HepG2 (cell line): ENCODE data around the gene RGP1.

ENCODE experiments used
- IKZF4 ChIP-seq: sonication (generic); formaldehyde crosslinking; IDR thresholded peaks from 2 replicates; pipeline ENCODE4 v1.5.1; 2020; ENCODE audit warnings: borderline replicate concordance, mild to moderate bottlenecking, low read depth, missing genetic modification reagents; ENCODE audit errors: not compliant biosample characterization
- MEF2D ChIP-seq: sonication (generic); formaldehyde crosslinking; IDR thresholded peaks from 2 replicates; pipeline ENCODE4 v1.5.1; 2020; ENCODE audit warnings: mild to moderate bottlenecking, missing genetic modification reagents
- SNAPC2 ChIP-seq: sonication (generic); formaldehyde crosslinking; IDR thresholded peaks from 2 replicates; pipeline ENCODE4 v1.8.1; 2022; ENCODE audit warnings: mild to moderate bottlenecking, missing genetic modification reagents
- SRF ChIP-seq: IDR thresholded peaks from 2 replicates; pipeline ENCODE4 v1.6.1; 2011; ENCODE audit warnings: mild to moderate bottlenecking, low read depth, low read length, moderate library complexity
- ZBTB20 ChIP-seq: sonication (generic); formaldehyde crosslinking; IDR thresholded peaks from 2 replicates; pipeline ENCODE4 v1.8.1; 2023; ENCODE audit warnings: missing genetic modification reagents, low read depth, mild to moderate bottlenecking, borderline replicate concordance

DNA sequence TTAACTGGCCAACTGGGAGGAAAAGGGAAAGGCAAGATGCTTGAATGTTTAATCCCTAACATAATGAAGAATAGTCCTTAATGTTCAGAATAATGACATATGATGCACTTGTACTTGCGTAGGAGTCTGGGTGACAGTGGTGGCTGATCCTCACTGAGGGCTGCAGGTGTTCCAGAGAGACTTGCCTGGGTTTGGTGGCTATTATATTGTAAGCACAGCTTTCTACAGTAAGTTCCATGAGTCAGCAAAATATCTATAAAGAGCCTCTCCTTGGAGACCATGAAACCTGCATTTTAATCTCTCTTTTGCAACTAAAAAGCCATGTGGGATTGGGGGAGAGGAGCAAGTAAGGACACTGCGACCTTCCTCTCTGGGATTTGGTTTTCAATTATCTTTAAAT, 40.5 kb downstream of the RGP1 start:
- TF ChIP-seq SNAPC2 (no peak), IKZF4 (CRISPR knock-in tag) (no peak), MEF2D (no peak), SRF (no peak), ZBTB20 (CRISPR knock-in tag) (no peak)
